ENCODE data around the gene DDN.

The DDN gene

DNA sequence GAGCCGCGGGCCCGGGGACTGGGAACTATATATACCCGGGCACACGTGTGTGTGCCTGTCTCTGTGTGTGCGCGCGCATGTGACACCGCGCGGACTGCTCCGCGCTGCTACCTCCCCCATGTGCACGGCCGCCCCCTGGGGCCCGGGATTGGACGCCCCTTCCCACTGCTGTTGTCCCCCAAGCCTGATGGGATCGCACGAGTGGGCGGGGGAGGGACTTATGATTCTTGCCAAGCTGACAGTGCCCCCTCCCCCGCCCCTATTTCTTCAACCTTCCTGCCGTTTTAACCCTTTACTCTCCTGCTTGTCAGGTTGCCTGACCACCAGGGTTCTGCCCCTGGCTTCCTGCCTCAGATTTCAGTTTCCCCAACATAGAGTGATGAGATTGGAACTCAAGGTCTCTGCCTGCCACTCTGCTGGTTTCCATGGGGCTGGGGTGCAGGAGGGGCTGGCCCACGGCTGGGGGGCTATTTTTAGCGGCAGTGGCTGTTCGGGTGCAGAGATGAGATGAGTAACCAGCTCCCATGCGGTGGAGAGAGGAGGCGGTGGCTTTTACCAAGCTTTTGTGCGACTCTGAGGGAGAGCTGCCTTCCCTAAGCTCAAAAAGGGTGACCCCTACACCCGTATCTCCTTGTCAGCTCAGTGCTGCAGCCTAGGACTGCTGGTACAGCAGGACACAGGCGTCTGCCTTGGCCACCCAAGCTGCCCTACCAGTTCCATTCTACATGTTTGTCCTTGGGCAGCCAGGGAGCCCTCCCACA lies at the start of gene DDN:
DDN (minus strand) TSS at position 5 of the 761 bp plus-strand sequence. CDS start 88 bp downstream, outside the sequence.
- peak in 8 of 51 donors; percentile 20 to 72 (median 46) for DNase-seq

DNA sequence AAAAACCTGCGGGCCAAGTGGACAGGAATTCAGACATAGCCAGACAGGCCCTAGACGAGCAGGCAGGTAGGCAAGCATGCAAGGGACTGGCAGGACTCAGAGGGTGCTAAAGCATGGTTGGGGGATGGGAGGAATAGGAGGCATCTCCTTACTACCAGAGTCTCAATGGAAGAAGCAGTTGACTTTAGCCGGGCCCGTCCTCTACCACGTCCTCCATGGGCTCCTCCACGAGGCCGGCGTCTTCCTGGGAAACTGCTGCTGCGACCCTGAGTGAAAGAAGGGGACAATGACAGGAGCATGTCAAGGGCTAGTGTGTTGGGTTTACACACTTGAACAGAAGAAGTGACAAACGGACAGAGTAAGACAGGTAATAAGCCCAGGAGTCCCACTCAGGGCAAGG lies 49.8 kb upstream of the DDN start:
- DNase-seq, result no peak

DNA sequence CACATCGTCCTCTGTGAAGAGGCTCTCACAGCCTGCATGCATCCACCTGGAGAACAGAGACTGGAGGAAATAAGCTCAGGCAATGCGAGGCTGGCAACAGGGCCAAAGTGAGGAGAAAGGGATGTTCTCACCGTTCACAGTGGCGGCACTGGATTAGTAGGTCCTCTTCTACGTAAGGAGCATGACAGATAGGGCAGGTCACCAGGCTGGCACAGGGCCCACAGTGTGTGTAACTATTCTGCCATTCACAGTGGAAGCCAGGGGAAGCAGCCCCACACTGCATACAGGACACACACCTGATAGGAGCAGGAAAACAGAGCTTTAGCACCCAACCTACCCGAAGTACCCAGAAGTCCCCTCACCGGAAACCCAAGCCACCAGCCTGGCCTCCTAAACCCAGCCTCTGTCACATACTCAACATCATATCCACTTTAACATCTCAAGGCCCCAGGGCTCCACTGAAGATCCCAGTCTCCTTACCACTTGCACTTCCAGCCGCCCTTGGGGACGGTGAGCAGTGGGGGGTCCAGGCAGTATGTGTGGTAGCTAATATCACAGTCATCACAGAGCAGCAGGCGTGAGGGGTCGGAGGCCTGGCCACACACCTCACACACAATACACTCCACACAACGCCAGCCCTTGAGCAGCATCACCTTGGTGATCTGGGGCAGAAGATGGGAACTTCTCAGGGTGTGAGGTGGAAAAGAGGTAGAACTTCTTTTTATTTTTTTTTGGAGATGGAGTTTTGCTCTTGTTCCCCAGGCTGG lies 47.1 kb upstream of the DDN start:
- DNase-seq, result no peak

DNA sequence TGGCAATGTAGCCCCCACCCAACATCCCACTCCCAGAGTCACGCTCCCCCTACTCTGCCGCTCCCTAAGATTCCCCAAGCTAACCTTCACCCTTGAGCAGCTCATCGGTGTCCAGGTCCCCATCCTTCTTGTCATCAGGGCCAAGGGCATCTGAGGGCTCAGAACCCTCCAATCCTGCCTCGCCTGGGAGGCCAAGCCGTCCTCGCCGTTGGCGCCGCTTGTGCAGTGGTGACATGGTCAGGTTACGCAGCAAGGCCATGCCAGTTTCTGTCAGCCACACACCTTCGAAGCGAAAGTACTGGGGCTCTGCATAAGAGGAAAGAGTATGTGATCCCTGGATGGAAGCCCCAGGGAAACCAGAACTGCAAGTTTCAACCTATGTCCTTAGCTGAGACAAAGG lies 45.5 kb upstream of the DDN start:
- no peak for DNase-seq

DNA sequence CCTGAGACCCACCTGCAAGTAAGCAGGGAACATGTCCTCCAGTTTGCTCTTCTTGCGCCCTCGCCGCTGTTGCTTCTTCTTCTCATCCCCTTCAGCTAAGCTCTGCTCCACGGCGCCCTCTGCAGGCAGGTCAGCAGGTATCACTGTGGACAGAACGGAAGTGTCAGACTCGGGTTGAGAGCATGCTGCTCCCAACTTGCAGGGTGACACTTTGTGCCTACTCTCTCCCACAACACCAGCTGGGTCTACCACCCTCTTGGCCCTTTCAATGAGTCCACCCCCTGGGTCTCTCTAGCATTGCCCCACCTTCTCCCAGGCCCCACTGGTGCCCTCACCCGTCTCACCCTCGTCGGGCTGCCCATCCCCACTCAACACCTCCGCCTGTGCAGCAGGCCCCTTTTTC lies 44.7 kb upstream of the DDN start:
- peak in 21 of 51 donors; percentile 7 to 64 (median 24) for DNase-seq

DNA sequence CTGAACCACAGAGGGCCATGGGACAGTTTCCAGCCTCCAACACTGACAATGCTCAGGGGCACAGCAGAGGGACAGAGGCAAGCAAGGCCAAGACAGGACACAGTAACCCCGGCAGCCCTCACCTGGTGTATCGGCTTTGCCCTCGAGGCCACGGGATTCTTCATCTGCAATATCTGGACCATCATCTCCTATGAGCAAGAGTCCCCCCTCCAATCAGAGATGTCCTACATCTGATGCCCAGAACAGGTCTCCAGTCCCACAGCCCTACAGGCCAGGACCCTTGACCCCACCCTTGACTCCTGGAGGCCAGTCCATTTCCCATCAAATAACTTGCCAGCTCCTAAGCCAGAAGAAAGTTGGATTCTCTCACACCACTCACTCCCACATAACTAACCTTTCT lies 44.1 kb upstream of the DDN start:
- no peak for DNase-seq

DNA sequence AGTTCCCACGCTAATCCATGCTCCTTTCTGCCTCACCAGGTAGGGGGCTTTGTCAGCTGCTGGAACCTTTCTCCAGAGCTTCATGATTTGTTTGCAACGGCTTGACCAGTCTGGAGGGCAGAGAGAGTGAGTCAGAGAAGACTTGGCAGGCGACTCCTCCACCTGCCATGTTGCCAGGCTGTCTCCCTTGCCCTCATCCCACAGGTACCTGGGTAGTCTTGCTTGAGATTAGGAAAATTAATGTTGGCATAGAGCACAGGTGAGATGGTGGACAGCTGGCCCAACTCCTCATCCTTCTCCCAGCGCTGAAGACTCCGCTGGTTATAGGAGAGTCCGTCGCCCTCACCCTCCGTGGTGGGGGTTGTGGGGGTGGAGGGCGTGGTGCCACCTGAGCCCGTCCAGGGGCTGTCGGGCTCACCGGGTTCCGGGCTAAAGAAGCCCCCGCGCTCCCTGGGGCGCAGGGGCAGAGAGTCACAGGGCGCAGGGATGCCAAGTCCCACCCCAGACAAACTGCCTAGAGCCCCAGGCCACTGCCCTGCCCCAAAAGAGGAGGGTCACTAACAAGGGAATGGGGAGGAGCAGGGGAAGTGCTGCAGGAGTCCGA lies 42.8 kb upstream of the DDN start:
- DNase-seq, result no peak

DNA sequence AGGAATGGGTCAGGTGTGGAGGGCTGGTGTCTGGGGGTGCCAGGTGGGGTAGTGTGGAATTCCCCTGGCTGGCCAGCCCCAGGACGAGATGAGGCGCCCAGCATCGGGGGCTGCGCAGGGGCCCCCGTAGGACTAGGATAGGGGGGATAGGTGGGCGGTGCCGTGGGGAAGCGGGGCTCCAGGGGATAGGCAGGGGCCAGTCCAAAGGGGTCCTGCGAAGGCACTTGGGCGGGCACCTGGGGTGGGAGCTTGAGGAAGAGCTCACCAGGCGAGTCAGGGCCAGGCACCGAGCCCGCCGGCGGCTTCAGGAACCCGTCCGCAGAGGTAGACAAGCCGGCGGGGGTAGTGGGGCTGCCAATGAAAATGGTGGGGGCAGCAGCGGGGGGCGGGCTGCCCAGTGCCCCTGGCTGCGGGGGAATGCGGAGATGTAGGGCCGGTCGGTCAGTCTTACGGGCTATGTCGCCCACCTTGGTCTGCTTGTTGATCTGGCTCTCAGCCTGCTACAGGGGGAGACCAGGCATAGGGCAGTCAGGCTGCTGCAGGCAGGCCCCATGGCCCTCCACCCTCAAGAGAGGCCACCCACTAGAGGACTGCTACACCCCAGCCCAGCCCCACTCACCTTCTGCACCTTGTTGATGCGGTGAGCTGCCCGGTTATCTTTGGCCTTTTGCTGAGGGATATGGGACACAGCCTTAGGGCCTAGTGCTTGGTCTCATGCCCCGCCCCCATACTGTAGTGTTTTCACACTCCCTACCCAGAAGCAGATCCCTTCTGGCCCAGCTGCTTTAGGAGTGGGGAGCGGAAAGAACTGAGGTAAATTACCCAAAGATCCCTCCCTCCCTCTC lies 42.1 kb upstream of the DDN start:
- no peak for DNase-seq

DNA sequence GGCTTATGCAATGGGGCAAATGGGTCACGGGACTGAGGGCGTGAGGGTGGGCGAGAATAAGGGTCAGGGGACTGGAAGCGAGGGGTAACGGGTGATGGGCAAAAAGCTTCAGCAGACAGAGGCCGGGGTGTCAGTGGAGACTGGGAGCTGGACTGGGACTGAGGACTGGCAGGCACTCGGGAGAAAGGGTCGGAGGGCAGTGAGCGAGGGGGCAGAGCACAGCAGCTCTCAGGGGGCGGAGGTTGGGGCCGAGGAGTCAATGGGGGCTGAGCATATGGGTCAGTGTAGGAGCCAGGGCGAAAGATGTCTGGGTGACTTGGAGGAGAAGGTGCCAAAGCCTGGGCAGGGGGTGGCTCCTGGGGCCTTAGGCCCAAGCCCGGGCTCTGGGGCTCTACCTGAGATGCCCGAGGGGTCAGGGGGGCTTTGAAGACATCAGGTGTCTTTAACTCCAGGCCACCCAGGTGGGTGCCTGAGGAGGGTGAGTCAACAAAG lies 41.2 kb upstream of the DDN start:
- no peak for DNase-seq

DNA sequence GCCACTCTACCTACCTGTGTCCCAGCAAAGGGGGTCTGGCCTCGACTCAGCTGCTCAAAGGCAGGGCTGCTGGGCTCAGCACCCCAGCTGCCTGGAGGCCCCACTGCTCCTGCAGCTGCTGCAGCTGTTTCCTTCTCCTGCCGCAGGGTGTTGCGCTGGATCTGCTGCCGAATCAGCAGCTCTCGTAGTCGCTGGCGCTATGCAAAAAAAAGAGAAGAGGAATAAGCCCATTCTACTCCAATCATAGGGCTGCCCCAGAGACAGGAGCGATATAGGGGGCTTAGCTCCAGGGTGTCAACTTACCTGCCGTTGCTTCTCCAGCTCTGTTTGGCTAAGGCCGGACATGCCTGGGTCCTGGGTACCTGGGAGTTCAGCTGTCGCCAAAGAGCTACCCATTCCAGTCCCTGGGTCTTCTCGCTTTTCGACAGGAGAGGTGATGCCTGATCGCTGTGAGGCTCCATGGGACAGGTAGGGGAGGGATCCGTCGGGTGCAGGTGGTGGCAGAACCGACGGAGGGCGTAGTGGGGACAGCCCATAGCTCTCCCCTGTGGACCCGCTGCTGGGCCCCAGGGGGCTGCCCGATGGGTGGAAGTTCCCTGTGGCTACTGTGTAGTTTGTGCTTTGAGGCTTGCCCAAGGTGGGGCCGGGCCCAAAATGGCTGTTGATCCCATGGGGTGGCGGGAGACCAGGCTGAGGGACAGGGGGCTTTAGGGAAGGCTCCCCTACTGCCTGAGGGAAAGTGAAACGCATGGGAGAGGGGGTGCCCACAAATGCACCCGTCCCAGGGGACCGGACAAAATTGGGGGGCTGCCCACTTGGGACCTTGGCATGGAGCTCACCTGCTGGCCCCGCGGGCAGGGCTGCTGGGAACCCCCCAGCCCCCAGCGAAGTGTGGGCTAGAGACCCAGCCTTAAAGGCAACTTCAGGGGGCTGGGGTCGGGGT lies 40.5 kb upstream of the DDN start:
- no peak for DNase-seq

DNA sequence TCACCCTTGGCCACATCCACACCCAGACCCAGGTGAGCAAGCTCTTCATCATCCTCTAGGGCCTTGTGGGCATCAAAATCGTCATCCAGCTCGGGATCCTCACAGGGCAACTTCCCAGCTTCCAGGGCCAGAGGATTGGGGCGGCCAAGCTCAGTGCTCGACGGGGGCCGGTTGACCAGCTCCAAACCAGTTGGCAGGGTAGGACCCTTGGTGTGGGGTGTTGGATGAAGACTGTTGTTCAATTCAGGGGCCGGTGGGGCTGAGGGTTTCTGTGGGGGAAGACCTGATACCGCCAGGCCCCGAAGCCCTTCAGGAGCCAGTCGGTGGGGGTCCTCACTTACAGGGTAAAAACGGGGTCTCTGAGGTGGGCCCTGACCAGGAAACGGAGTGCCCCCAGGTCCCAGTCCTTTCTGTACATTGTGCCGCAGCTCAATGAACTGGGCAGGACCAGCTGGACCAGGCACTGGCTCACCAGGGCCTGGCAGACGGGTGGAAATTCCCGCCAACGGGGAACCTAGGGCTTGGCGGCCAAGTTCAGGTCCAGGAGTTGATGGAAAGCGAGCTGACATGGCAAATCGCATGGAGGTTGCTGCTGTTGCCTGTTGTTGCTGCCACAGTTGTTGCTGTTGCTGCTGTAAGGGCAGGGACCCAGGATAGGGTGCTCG lies 39.2 kb upstream of the DDN start:
- no peak for DNase-seq

DNA sequence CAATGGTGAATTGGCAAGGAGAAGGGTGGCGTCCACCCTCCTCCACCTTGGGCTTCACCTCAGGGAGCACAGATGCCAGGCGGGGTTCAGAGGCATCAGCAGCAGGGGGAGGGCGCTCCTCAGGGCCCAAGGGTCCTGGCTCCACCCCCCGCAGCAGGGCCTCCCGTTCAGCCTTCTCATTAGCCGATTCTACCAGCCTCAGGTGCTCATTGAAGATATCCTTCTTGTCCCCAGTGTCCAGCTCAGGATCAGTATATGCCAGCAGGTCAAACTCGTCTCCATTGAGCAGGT lies 38.7 kb upstream of the DDN start:
- DNase-seq, result no peak

DNA sequence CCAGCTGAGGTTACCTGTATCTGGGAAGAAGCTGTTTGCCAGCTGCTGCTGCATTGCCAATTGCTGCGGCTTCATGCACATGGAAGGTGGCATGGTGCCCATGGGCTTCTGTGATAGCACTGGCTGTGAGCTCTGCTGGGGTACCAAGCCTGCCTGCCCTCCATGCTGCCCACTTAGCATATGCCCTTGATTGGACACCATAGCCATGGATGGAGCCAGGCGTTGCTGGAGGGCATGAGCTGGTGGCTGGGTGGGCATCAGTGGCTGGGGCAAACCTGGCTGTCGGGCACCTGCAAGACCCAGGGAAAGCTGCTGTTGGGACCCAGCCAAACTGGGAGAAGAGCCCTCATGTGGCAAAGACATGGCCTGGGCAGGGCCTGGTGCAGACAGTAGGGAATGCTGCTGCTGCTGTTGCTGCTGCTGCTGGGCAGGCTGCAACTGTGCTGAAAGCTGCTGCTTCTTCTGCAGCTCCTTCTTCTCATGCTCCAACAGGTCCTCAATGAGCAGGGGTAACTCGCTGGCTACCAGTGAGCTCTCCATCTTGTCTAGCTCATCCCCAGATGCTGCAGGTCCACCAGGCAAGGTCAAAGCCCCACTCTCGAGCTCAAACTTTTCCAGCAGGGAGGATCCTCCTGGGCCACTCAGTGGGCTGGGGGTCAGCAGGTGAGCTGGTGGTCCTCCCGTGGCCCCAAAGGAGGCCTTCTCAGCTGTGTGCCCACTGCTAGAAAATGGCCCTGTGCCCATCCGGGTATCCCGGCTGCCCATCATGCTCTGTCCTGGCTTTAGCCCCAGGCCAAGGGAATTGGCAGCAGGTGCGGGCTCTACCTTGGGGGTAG lies 38.2 kb upstream of the DDN start:
- no peak for DNase-seq

DNA sequence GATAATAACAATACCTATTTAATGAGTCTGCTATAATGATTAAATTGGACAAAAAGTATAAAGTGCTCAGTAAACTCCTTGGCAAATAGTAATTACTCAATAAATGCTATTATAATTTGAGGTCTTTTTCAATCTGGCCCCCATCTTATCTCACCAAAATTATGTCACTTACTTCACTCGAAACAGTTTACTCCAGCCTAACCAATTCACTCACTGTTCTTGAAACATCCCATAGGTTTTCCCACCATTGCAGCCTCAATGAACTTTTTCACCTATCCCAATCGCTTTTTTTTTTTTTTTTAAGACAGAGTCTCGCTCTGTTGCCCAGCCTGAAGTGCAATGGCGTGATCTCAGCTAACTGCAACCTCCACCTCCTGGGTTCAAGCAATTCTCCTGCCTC lies 36.9 kb upstream of the DDN start:
- DNase-seq, result no peak

DNA sequence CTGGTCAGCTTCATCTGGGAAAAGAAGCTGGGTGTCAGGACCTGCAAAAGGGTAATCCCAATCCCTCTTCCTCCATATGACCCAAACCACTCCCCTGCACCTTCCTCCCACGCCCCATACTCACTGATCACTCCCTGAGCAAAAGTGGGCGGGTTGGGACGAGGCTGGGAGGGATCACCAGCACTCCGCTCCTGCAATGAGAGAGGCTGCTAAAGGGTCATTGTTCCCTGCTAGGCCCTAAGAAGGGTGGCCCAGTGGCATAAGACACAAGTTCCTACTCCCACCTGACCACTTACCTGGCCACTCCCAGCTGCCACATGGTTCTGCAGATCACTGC lies 35.1 kb upstream of the DDN start:
- no peak for DNase-seq

DNA sequence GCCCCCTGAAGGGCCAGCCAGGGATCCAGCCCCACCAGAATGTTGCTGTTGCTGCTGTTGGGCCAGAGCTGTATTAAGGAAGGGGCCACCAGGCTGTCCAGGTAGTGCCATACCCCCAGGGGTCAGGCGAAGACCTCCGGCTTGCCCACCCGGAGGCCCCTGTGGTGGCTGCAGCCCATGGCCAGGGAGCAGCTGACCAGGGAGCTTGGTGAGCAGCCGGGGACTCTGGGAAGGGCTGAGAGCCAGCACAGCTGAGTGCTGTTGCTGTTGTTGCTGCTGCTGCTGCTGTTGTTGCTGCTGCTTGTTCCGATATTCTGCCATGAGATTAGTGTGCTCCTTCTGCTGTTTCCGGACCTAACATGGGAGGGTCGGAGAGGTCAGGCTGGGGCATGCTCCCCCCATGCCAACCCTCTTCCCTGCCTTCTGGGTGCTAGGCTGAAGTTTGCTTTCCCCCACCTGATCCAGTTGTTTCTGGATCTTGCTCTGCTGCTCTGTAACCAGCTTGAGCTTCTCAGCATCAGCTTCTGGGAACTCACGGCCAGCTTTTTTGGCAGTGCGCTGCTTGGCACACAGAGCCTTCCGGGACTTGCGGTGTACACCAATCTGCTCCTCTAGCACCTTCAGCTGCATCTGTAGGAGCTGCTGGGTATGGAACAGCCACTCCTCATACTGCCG lies 34.6 kb upstream of the DDN start:
- peak in 5 of 51 donors; percentile 7 to 48 (median 20) for DNase-seq

DNA sequence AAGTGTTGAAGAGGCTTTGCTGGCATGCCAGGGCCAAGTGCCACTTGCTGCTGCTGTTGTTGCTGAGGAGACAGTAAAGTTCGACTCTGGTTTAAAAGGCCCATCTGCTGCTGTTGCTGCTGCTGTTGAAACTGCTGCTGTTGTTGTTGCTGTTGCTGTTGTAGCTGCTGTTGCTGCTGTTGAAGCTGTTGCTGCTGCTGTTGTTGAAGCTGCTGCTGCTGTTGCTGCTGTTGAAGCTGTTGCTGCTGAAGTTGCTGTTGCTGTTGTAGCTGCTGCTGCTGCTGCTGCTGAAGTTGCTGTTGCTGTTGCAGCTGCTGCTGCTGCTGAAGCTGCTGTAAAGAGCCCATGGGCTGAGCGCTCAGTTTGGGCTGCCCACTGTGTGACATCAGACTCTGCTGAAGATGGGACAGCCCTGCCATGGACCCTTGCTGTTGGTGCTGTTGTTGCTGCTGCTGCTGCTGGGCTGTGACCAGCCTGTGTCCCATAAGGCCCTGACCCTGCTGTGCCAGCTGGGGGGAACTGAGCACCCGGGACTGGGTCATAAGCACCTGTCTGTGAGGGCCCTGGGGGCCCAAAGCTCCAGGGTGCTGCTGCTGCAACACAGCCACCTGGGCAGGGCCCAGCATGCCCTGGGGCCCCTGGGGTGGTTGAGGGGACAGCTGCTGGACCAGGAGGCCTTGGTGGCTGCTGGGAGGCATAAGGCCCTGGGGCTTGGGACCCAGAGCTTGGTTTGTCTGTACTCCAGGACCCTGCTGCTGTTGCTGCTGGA lies 33.7 kb upstream of the DDN start:
- DNase-seq, result peak in 2 of 51 donors; percentile 5 to 7

DNA sequence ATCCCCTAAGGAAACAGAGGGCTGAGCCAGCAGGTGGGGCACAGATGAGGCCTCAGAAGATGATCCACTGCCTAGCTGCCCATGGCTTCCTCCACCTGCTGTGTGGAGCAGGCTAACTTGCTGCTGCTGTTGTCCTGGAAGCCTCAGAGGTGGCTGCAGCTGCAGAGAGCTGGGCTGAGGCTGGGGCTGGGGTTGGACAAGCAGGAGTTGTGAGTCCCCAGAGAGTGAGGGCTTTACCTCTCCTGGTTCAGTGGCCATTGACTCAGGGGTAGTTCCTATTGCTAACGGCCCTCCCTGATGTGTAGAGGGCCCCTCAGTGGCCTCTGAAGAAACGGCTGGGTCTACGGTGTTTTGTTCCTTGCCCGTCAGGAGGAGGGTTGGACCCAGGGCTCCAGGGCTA lies 33.1 kb upstream of the DDN start:
- DNase-seq, result no peak
